HepG2 (cell line): ENCODE results near the gene ZNF217. TPM values are rescaled to one million over a fixed set of nuclear protein-coding genes. Genes with fewer than 3 reads are reported as not detected.

Experiments
- ATAC-seq: fragments of 200-7000 bp; cut with Tn5 transposase; 3 replicates; pipeline ENCODE4 v1.9.1; 2020; ENCODE audit warnings: mild to moderate bottlenecking, moderate library complexity
- BruUV-seq: library from RNA; stranded (reverse); fragments of 400-500 nt; replicated peaks from 2 replicates; lab custom pipeline; 2021; lab: Mats Ljungman, UMichigan
- CTCF ChIA-PET: fragments of 300-600 bp; formaldehyde crosslinking; extraction: SDS; loops from one replicate; lab custom pipeline; 2021; ENCODE audit warnings: low total read pairs, inconsistent platforms, low intra/inter-chr PET ratio; lab: Yijun Ruan, JAX
- POLR2A ChIA-PET: fragments of 350-600 bp; sonication (Branson Sonifier 250); formaldehyde crosslinking; loops from one replicate; lab custom pipeline; 2020; ENCODE audit warnings: antibody characterized with exemption, inconsistent platforms; lab: Yijun Ruan, JAX
- DNase-seq: peaks from one replicate; pipeline ENCODE4 v3.0.0-alpha.2; 2015; ENCODE audit warnings: low spot score
- FAIRE-seq: peaks from 3 replicates; lab custom pipeline; 2011; peaks lifted over from hg19 to GRCh38; lab: Jason Lieb, UNC
- H2AFZ ChIP-seq: one replicate; pipeline ENCODE4 v1.6.1; 2011; ENCODE audit warnings: low read length, inconsistent platforms
- H3K27ac ChIP-seq: fragments of 300-600 bp; 3 replicates; pipeline ENCODE4 v1.8.0; 2011; ENCODE audit warnings: mixed run types, mild to moderate bottlenecking, mixed read lengths, low read length, inconsistent platforms; ENCODE audit not compliant: insufficient read depth; ENCODE audit errors: extremely low read length
- H3K27me3 ChIP-seq, 2 experiments: fragments of 200-600 bp in 1 of 2; 2 replicates in 1 of 2; 3 replicates in 1 of 2; pipeline versions ENCODE4 v1.6.0 to v1.8.0; 2011; ENCODE audit warnings: low read length in 2 of 2, mild to moderate bottlenecking in 2 of 2, moderate library complexity in 2 of 2, inconsistent platforms in 1 of 2; ENCODE audit not compliant: insufficient read depth in 2 of 2, control insufficient read depth in 1 of 2
- H3K36me3 ChIP-seq, 2 experiments: fragments of 200-600 bp in 1 of 2; replicated peaks in 1 of 2; 2 replicates in 1 of 2; 3 replicates in 1 of 2; pipeline versions ENCODE4 v1.5.1 to v1.8.0; 2011; ENCODE audit warnings: low read length in 2 of 2, inconsistent platforms in 1 of 2; ENCODE audit not compliant: insufficient read depth in 2 of 2, control insufficient read depth in 1 of 2
- H3K4me1 ChIP-seq: 2 replicates; pipeline ENCODE4 v1.5.1; 2012; ENCODE audit warnings: low read length, inconsistent platforms; ENCODE audit not compliant: insufficient read depth
- H3K4me2 ChIP-seq: 2 replicates; pipeline ENCODE4 v1.6.0; 2011; ENCODE audit warnings: low read depth, low read length, inconsistent platforms
- H3K4me3 ChIP-seq, 3 experiments: fragments of 200-600 bp in 1 of 3; sonication (generic), shearing (Covaris generic) in 1 of 3; replicated peaks in 1 of 3; 2 replicates each; pipeline ENCODE4 v1.5.1; 2011 to 2016; ENCODE audit warnings: low read length in 3 of 3, inconsistent platforms in 2 of 3, low read depth in 2 of 3, mild to moderate bottlenecking in 2 of 3, control low read depth in 1 of 3, mixed read lengths in 1 of 3; ENCODE audit not compliant: insufficient read depth in 1 of 3
- H3K79me2 ChIP-seq: one replicate; pipeline ENCODE4 v1.6.1; 2011; ENCODE audit warnings: low read length, inconsistent platforms; ENCODE audit not compliant: insufficient read depth
- H3K9ac ChIP-seq: 2 replicates; pipeline ENCODE4 v1.6.0; 2011; ENCODE audit warnings: mild to moderate bottlenecking, low read depth, low read length, inconsistent platforms; ENCODE audit not compliant: insufficient read depth
- H3K9me3 ChIP-seq: 2 replicates; pipeline ENCODE4 v1.5.1; 2012; ENCODE audit warnings: mild to moderate bottlenecking, low read length
- H4K20me1 ChIP-seq: 2 replicates; pipeline ENCODE4 v1.6.0; 2011; ENCODE audit warnings: inconsistent platforms, mild to moderate bottlenecking, low read length, moderate library complexity; ENCODE audit not compliant: insufficient read depth
- CAMTA2 ChIP-seq: sonication (generic); formaldehyde crosslinking; IDR thresholded peaks from 2 replicates; pipeline ENCODE4 v1.4.0; 2020; ENCODE audit warnings: mild to moderate bottlenecking, missing genetic modification reagents, borderline replicate concordance
- CC2D1A ChIP-seq: sonication (generic); formaldehyde crosslinking; IDR thresholded peaks from 2 replicates; pipeline ENCODE4 v1.8.1; 2023; ENCODE audit warnings: mild to moderate bottlenecking, missing genetic modification reagents
- ELF1 ChIP-seq: sonication (generic); formaldehyde crosslinking; IDR thresholded peaks from 2 replicates; pipeline ENCODE4 v1.4.0; 2020; ENCODE audit warnings: missing genetic modification reagents
- ELF3 ChIP-seq: IDR thresholded peaks from 2 replicates; pipeline ENCODE4 v1.6.1; 2016; ENCODE audit warnings: missing genetic modification reagents, missing compliant biosample characterization
- FOXK1 ChIP-seq: sonication (generic); formaldehyde crosslinking; IDR thresholded peaks from 2 replicates; pipeline ENCODE4 v1.4.0; 2020; ENCODE audit warnings: low read depth, missing genetic modification reagents, borderline replicate concordance
- HCFC1 ChIP-seq: fragments of 150-350 bp; IDR thresholded peaks from 2 replicates; pipeline ENCODE4 v1.6.1; 2014; ENCODE audit warnings: low read depth, low read length
- HNF4G ChIP-seq, 2 experiments: sonication (generic) in 1 of 2; formaldehyde crosslinking in 1 of 2; IDR thresholded peaks; 2 replicates each; pipeline versions ENCODE4 v1.4.0 to v1.6.1; 2011 to 2020; ENCODE audit warnings: borderline replicate concordance in 2 of 2, low read depth in 2 of 2, mild to moderate bottlenecking in 2 of 2, low read length in 1 of 2, missing genetic modification reagents in 1 of 2, moderate library complexity in 1 of 2
- JARID2 ChIP-seq: sonication (generic); formaldehyde crosslinking; IDR thresholded peaks from 2 replicates; pipeline ENCODE4 v1.8.1; 2023; ENCODE audit warnings: missing genetic modification reagents, inconsistent platforms; ENCODE audit not compliant: insufficient replicate concordance
- KDM4B ChIP-seq: sonication (generic); formaldehyde crosslinking; IDR thresholded peaks from 2 replicates; pipeline ENCODE4 v1.4.0; 2020; ENCODE audit warnings: missing genetic modification reagents
- NCOA2 ChIP-seq: sonication (generic); formaldehyde crosslinking; IDR thresholded peaks from 2 replicates; pipeline ENCODE4 v1.8.0; 2022; ENCODE audit warnings: inconsistent platforms
- NFKBIZ ChIP-seq: IDR thresholded peaks from 2 replicates; pipeline ENCODE4 v1.6.1; 2018; ENCODE audit warnings: missing genetic modification reagents, missing compliant biosample characterization
- NFYB ChIP-seq: sonication (generic); formaldehyde crosslinking; IDR thresholded peaks from 2 replicates; pipeline ENCODE4 v1.4.0; 2020; ENCODE audit warnings: missing genetic modification reagents
- PHF21A ChIP-seq: sonication (generic); formaldehyde crosslinking; IDR thresholded peaks from 2 replicates; pipeline ENCODE4 v1.5.0; 2020; ENCODE audit warnings: mild to moderate bottlenecking, missing genetic modification reagents
- RBAK ChIP-seq: sonication (generic); formaldehyde crosslinking; IDR thresholded peaks from 2 replicates; pipeline ENCODE4 v1.5.1; 2020; ENCODE audit warnings: mild to moderate bottlenecking, missing genetic modification reagents
- RXRB ChIP-seq: IDR thresholded peaks from 2 replicates; pipeline ENCODE4 v1.6.1; 2016; ENCODE audit warnings: borderline replicate concordance, missing genetic modification reagents, missing compliant biosample characterization
- ZBTB7A ChIP-seq: sonication (generic); formaldehyde crosslinking; IDR thresholded peaks from 2 replicates; pipeline ENCODE4 v1.8.0; 2022; ENCODE audit warnings: mild to moderate bottlenecking, missing genetic modification reagents
- ZBTB7B ChIP-seq: sonication (generic); formaldehyde crosslinking; IDR thresholded peaks from 2 replicates; pipeline ENCODE4 v1.4.0; 2020; ENCODE audit warnings: missing genetic modification reagents
- ZMYM3 ChIP-seq: sonication (generic); formaldehyde crosslinking; IDR thresholded peaks from 2 replicates; pipeline ENCODE4 v1.5.1; 2020; ENCODE audit warnings: mild to moderate bottlenecking, missing genetic modification reagents
- ZNF205 ChIP-seq: IDR thresholded peaks from 2 replicates; pipeline ENCODE4 v1.6.1; 2018; ENCODE audit warnings: missing biosample characterization, missing genetic modification reagents
- ZNF747 ChIP-seq: sonication (generic); formaldehyde crosslinking; IDR thresholded peaks from 2 replicates; pipeline ENCODE4 v1.8.1; 2023; ENCODE audit warnings: missing genetic modification reagents, mild to moderate bottlenecking, borderline replicate concordance
- ZNF770 ChIP-seq: sonication (generic); formaldehyde crosslinking; IDR thresholded peaks from 2 replicates; pipeline ENCODE4 v1.5.0; 2020; ENCODE audit warnings: mild to moderate bottlenecking, missing genetic modification reagents
- ZSCAN20 ChIP-seq: sonication (generic); formaldehyde crosslinking; IDR thresholded peaks from 2 replicates; pipeline ENCODE4 v1.4.0; 2020; ENCODE audit warnings: missing genetic modification reagents, mild to moderate bottlenecking, borderline replicate concordance
- ZSCAN9 ChIP-seq: IDR thresholded peaks from 2 replicates; pipeline ENCODE4 v1.6.1; 2016; ENCODE audit warnings: borderline replicate concordance
- WGBS: methylation state at CpG from one replicate; pipeline ENCODE4 v1.1.6; 2017; ENCODE audit warnings: low lambda C conversion rate; 5-methylcytosine and 5-hydroxymethylcytosine counted together
- in situ Hi-C: cut with HindIII; loops from 2 replicates; pipeline ENCODE4 v1.10.0; 2017; ENCODE audit warnings: low pct_unique_long_range_greater_than_20kb; ENCODE audit not compliant: extremely low pct_ligation_motif_present
- intact Hi-C: fragments of 100-400 bp; cut with micrococcal nuclease; formaldehyde crosslinking; loops from one replicate; pipeline ENCODE4 v1.10.0; 2022; ENCODE audit not compliant: unreplicated experiment
- polyA plus RNA-seq, 8 experiments: library from polyadenylated mRNA; depleted of rRNA in 3 of 8; stranded (reverse) in 7 of 8; unstranded in 1 of 8; fragments of >200 nt; fragmentation: Illumina TruSeq in 4 of 8; extraction: Trizol in 4 of 8; gene quantifications; 2 replicates each; pipeline versions ENCODE4 v1.2.1 to v1.2.3, GENCODE V29; 2011 to 2016; ENCODE audit warnings: low read depth in 4 of 8, missing spikeins in 1 of 8, mixed read lengths in 1 of 8; ENCODE audit not compliant: insufficient read depth in 1 of 8
- total RNA-seq, 5 experiments: library from RNA; depleted of rRNA; stranded (reverse); fragments of >200 nt; fragmentation: Illumina TruSeq; extraction: Trizol; gene quantifications; 2 replicates each; pipeline ENCODE4 v1.2.3, GENCODE V29; 2016; ENCODE audit warnings: low read depth in 1 of 5

The ZNF217 gene
- total and polyA plus RNA-seq, 2 of the 13 experiments (the other 11 are each of a cell fraction or from before 2014, with no cell fraction given): 22.3 to 29.8 TPM

GRCh38 chr20:53547664-53548239, 45.9 kb downstream of the ZNF217 start:
- H3K9ac ChIP-seq: no peak overlapping the region
- CTCF ChIA-PET: interaction anchor here (0.8 to 4.5 kb wide), 10 partner anchors 55 to 1236 kb away, joined by 3 to 82 read pairs (median 4); no protein-coding TSS in a partner anchor
- H3K4me3 ChIP-seq: no peak overlapping the region
- no peaks in the 10 kb centered on the region for H4K20me1 ChIP-seq
- FAIRE-seq: peak; percentile 86
- no peaks in the 10 kb centered on the region for H3K36me3 ChIP-seq
- H3K4me2 ChIP-seq: peak overlapping the region; percentile 55
- no peaks in the 10 kb centered on the region for H3K9me3 ChIP-seq
- ATAC-seq: peak; percentile 58
- BruUV-seq: no TSS peak
- H3K79me2 ChIP-seq: no peaks in the 10 kb centered on the region
- no peak overlapping the region for H2AFZ ChIP-seq
- no peak overlapping the region for H3K27ac ChIP-seq
- H3K27me3 ChIP-seq: no peaks in the 10 kb centered on the region
- POLR2A ChIA-PET: interaction anchor here (0.7 to 1.1 kb wide), 2 partner anchors 245 to 392 kb away, joined by 3 read pairs; no protein-coding TSS in a partner anchor
- H3K4me1 ChIP-seq: peaks cover 51% of the 10 kb centered on the region
- intact Hi-C loops (loop anchor here (1.0 to 10.0 kb wide), 4 partner anchors 134 to 803 kb away; no protein-coding TSS in a partner anchor), in situ Hi-C loops (loop anchor here (5.0 to 25.0 kb wide), 4 partner anchors 135 to 1235 kb away; no protein-coding TSS in a partner anchor)
- WGBS: 17% methylated on average over 7 of the region's 7 CpGs
- peak; percentile 84 for DNase-seq
- TF ChIP-seq NFYB (CRISPR knock-in tag): 0 out of 2 replicates have a peak, but pooled peaks have one; percentile 20
- no peak for TF ChIP-seq ZNF747 (CRISPR knock-in tag)
- 0 out of 2 replicates have a peak, but pooled peaks have one; percentile 39 for TF ChIP-seq ZBTB7B (CRISPR knock-in tag)
- 0 out of 2 replicates have a peak, but pooled peaks have one; percentile 42 for TF ChIP-seq ELF1 (CRISPR knock-in tag)
- TF ChIP-seq JARID2 (CRISPR knock-in tag): peak; percentile 91
- 0 out of 2 replicates have a peak, but pooled peaks have one; percentile 42 for TF ChIP-seq CC2D1A (CRISPR knock-in tag)
- TF ChIP-seq ELF3 (CRISPR knock-in tag): peak; percentile 64; the same call in 1 of the 2 replicates
- TF ChIP-seq ZSCAN9 (CRISPR knock-in tag): peak; percentile 93
- TF ChIP-seq ZSCAN20 (CRISPR knock-in tag): no peak
- TF ChIP-seq PHF21A: peak; percentile 29; the same call in 1 of the 2 replicates
- peak; percentile 88; the same call in 1 of the 2 replicates for TF ChIP-seq KDM4B (CRISPR knock-in tag)
- TF ChIP-seq FOXK1 (CRISPR knock-in tag): peak; percentile 73
- TF ChIP-seq NCOA2: peak; percentile 42
- TF ChIP-seq ZMYM3 (CRISPR knock-in tag): peak; percentile 75
- peak; percentile 78; the same call in 1 of the 2 replicates for TF ChIP-seq RXRB (CRISPR knock-in tag)
- TF ChIP-seq ZBTB7A (CRISPR knock-in tag): no peak
- no peak for TF ChIP-seq RBAK (CRISPR knock-in tag)
- TF ChIP-seq HCFC1: no peak
- TF ChIP-seq ZNF770 (CRISPR knock-in tag): peak; percentile 50; the same call in 1 of the 2 replicates
- peak; percentile 82; the same call in 1 of the 2 replicates for TF ChIP-seq ZNF205 (CRISPR knock-in tag)
- no peak for TF ChIP-seq CAMTA2 (CRISPR knock-in tag)
- no peak for TF ChIP-seq HNF4G (IDR thresholded peaks at IDR 0.05; ENCODE audit: borderline replicate concordance, low read depth, low read length)
- 0 out of 2 replicates have a peak, but pooled peaks have one; percentile 45 for TF ChIP-seq HNF4G (CRISPR knock-in tag; IDR thresholded peaks at IDR 0.05; ENCODE audit: borderline replicate concordance, low read depth)
- 0 out of 2 replicates have a peak, but pooled peaks have one; percentile 43 for TF ChIP-seq NFKBIZ (CRISPR knock-in tag)
